Kidney tubule cell (primary cell): ENCODE measurements around the gene ZNF718.
"Not testable (repeated sequence)": the region's sequence is repeated elsewhere in the genome, so short reads cannot be mapped to it uniquely, and the experiment has no call there.

Source experiments
- DNase-seq: peaks from one replicate; pipeline ENCODE4 v3.0.0-alpha.2; 2018; ENCODE audit warnings: low spot score

Gene ZNF718

GRCh38 chr4:124275-125081 lies at the start of gene ZNF718:
ZNF718 (plus strand) TSS chr4:124501; CDS start chr4:124671, 170 bp downstream.
- peak; percentile 97 for DNase-seq

DNA sequence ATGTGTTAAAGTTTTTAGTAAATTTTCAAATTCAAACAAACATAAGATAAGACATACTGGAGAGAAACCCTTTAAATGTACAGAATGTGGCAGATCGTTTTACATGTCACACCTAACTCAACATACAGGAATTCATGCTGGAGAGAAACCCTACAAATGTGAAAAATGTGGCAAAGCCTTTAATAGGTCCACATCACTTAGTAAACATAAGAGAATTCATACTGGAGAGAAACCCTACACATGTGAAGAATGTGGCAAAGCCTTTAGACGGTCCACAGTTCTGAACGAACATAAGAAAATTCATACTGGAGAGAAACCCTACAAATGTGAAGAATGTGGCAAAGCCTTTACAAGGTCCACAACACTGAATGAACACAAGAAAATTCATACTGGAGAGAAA lies 38.4 kb upstream of the ZNF718 start:
- no peak for DNase-seq

DNA sequence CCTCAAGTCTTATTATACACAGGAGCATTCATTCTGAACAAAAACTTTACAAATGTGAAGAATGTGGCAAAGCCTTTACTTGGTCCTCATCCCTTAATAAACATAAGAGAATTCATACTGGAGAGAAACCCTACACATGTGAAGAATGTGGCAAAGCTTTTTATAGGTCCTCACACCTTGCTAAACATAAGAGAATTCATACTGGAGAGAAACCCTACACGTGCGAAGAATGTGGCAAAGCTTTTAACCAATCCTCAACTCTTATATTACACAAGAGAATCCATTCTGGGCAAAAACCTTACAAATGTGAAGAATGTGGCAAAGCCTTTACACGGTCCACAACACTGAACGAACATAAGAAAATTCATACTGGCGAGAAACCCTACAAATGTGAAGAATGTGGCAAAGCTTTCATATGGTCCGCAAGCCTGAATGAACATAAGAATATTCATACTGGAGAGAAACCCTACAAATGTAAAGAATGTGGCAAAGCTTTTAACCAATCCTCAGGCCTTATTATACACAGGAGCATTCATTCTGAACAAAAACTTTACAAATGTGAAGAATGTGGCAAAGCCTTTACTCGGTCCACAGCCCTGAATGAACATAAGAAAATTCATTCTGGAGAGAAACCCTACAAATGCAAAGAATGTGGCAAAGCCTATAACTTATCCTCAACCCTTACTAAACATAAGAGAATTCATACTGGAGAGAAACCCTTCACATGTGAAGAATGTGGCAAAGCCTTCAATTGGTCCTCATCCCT lies 37.6 kb upstream of the ZNF718 start:
- DNase-seq, result not testable (repeated sequence)

DNA sequence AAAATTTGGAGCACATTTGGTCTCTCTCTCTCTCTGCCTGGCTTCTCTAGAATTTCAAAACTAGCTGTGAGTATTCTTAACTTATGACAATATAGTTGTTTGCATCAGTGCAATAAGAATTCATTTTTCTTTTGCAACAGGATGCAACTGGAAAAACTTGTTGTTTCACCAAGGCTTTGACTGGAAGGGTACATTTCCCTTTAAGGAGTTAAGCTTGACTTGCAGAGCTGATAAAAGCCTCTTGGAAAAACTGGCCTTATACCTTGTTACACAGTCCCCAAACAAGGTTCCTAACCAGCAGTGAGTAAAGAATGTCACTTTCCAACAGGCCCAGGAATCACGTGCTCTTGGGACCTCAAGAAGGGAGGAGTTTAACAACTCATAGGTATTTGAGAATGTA lies 25.9 kb upstream of the ZNF718 start:
- no peak for DNase-seq

- DNase-seq, result no peak
Observed at GRCh38 chr4:99863-100262, 24.4 kb upstream of the ZNF718 start.

- no peak for DNase-seq
Observed at GRCh38 chr4:107083-107443, 17.2 kb upstream of the ZNF718 start.

DNA sequence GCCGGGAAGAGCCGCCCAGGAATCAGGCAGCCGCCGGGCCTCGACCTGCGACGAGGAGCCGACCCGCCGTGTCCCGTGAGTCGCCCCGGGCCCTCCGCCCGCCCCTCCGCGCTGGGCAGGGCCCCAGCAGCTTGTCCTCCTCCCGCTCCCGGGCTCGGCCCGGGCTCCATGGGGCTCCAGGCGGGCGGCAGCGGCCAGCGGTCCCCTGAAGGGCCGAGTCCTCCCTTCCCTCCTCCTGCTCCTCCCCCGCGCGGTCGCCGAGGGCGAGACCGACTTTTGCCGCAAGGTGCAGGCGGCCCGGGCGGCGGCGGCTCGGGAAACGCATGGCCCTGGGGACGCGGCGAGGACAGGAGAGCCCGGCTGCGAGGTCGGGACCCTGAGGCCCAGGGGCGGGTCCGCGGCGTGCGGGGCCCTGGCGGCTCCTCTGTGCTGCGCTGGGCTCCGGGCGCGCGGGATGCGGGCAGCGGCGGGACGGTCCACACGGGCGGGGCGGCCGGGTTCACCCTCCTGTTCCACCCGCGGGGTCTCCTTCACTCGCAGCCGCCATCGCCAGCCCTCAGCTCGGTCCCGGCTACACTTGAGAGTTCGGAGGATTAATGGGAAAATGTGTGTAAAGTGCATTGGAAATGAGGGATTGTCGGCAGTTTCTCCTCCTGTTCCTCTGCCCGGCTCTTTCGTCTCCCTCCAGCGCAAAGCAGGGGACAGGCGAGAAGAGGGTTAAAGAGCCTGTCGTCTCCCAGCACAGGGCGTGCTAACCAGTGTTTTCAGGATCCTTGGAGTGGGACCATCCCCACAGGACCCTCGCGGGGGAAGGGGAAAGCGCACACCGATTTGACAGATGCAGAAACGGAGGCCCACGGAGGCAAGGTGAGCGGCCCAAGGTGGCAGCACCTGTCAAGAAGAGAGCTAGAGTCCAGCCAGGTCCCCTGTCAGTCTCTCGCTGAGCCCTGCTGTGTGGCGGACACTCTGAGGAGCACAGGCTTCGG lies 16.6 kb upstream of the ZNF718 start:
- DNase-seq, result no peak

DNA sequence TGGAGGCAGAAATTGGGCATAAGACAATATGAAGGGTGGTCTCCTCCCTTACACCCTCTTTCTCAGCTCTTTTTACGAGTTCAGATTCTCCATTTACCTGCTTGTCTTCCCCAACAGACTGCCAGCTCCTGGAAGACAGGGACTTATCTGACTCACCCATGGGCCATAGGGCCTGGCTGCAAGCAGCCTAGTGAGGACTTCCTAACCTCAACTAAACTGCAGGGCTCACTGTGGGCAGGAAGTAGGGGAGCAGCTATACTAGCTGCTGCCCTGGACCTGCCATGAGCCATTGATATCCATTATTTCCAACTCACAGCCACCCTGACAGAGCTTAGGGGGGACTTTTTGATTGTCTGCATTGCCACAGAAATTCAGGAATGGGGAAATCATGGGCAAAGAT lies 11.5 kb upstream of the ZNF718 start:
- no peak for DNase-seq

DNA sequence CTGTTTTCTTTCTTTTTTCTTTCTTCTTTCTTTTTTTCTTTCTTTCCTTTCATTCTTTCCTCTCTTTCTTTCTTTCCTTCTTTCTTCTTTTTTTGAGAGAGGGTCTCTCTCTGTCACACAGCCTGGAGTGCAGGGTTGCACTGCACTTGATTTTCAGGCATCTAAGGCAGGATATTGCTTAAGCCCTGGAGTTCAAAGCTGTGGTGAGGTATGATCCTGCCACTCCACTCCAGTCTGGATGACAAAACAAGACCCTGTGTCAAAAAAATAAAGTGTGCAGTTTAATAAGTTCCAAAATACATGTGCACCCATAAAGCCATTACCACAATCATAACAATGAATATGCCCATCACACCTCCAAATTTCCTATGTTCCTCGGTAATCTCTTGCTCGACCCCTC lies 10.6 kb upstream of the ZNF718 start:
- no peak for DNase-seq

DNA sequence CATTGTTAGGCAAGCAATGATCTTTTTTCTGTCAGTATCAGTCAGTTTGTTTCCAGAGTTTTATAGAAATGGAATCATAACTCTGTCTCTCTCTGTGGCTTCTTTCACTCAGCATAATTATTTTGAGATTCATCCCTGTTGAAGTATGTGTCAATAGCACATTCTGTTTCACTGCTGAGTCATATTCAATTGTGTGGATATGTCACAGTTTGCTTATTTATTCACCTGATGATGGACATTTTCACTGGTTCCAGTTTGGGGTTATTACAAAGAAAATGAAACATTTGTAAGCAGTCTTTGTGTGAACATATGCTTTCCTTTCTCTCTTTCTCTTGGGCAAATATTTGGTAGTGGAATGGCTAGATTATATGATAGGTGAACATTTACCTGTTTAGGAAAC lies 10.2 kb upstream of the ZNF718 start:
- peak; percentile 4 for DNase-seq

- no peak for DNase-seq
Observed at GRCh38 chr4:116499-116898, 7.8 kb upstream of the ZNF718 start.

GRCh38 chr4:120616-121015 lies 3.7 kb upstream of the ZNF718 start:
- DNase-seq, result no peak

- no peak for DNase-seq
Observed at GRCh38 chr4:121408-122084, 2.8 kb upstream of the ZNF718 start.

DNA sequence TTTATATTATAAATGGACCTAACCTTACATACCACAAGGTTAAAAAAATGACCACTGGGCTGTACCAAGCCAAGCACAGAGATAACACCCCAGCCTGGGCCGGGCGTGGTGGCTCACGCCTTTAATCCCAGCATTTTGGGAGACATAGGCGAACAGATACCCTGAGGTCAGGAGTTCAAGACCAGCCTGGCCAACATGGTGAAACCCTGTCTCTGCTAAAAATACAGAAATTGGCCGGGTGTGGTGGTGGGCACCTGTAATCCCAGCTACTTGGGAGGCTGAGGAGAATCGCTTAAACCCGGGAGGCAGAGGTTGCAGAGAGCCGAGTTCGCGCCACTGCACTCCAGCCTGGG lies 403 bp upstream of the ZNF718 start:
- not testable (repeated sequence) for DNase-seq

DNA sequence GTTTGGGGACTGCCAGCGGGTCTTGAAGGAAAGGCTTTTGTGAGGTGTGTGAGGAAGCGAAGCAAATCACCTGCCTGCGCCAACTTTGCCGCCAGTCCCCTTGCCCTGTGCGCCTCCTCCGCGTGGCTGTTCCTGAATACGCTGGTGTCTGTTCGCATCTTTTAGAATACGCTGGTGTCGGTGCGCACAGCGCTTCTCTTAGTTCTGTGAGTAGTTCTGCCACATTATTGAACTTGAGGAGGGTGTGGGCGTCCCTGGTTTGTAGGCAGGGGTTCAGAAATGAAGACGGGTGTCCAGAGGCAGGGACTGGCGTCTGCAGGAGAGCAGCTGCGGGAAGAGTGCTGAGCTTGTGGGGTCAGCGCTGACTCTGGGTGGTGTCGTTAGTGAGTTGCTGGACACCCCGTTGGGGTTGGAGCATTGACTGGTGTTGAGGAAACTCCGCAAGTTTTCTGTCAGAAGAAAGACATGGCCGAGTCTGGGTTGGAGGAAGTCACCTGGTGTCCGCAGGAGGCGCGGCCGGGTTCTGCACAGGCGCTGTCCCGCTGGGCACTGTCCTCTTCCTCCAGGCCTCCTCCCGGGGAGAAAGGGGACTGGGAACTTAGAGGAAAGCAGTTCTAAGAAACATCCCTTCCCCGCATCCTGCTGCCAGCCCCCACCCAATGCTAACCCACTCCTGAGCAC lies 930 bp downstream of the ZNF718 start:
- peak; percentile 72 for DNase-seq

DNA sequence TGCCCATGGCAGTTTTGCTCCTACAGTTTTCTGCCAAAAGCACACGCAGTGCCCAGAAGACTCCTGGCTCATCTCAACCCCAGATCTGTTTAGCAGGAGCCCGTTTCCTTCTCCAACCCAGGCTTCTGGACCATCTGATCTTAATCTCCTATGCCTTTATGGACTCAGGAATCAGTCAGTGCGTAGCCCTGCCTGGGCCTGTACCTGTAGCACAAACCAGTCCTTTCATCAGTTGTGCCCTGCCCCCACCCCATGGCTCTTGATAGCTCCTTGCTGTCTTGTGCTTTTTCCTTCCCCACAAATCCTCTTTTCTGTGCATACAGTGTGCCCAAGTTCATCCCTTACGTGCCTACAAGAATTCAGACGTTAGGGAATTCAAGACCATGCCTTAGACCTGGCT lies 1.5 kb downstream of the ZNF718 start:
- no peak for DNase-seq

- no peak for DNase-seq
Observed at GRCh38 chr4:132483-132882, 8.2 kb downstream of the ZNF718 start.

- DNase-seq, result no peak
Observed at GRCh38 chr4:138935-139334, 14.6 kb downstream of the ZNF718 start.

- no peak for DNase-seq
Observed at GRCh38 chr4:139691-140090, 15.4 kb downstream of the ZNF718 start.

DNA sequence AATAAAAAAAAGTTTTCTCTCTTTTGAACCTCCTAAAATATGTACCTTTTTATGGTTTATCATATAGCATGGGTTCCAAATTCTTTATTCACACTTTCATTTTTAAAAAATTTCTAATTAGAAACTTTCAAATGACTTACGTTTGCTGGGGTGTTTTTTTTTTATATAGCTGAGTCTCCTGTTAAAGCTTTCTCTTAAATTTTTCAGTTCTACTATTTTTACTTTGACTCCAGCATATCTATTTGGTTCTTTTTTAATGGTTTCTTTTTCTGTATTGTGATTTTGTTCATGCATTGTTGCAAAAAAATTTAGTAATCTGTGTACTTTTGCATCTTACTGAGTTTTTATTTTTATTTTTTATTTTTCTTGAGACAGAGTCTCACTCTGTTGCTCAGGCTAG lies 22.3 kb downstream of the ZNF718 start:
- no peak for DNase-seq

GRCh38 chr4:147233-147632 lies 22.9 kb downstream of the ZNF718 start:
- DNase-seq, result no peak
